ENCODE data around the gene MYLK3.

Gene MYLK3

GRCh38 chr16:46728806-46729205 is 19.3 kb downstream of the MYLK3 start:
- DNase-seq (ENCODE audit: low spot score), result no peak
- in situ Hi-C loops (cut with MboI; ENCODE audit: low pct_unique_long_range_greater_than_20kb, low sequenced_read_pairs, unreplicated experiment), result no loop called here
- TF ChIP-seq CTCF (IDR thresholded peaks at IDR 0.05; ENCODE audit: extremely low read depth, insufficient read depth, missing control alignments), result no peak

DNA sequence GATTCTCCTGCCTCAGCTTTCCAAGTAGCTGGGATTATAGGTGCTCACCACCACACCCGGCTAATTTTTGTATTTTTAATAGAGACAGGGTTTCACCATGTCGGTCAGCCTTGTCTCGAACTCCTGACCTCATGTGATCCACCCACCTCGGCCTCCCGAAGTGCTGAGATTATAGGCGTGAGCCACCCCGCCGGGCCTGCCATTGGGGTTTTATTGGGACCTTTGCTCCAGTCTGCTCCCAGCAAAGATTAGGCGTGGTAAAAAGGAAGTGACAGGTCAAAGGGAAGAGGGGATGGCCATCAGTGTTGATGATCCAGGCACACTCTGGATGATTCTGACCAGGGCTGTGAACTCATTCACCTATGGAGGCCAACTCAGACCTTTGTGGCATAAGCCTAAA is 20.5 kb downstream of the MYLK3 start:
- DNase-seq (ENCODE audit: low spot score), result no peak
- no peak for TF ChIP-seq CTCF (IDR thresholded peaks at IDR 0.05; ENCODE audit: extremely low read depth, insufficient read depth, missing control alignments)
- in situ Hi-C loops (cut with MboI; ENCODE audit: low pct_unique_long_range_greater_than_20kb, low sequenced_read_pairs, unreplicated experiment), result no loop called here

GRCh38 chr16:46727184-46727583 is 21.0 kb downstream of the MYLK3 start:
- TF ChIP-seq CTCF (IDR thresholded peaks at IDR 0.05; ENCODE audit: extremely low read depth, insufficient read depth, missing control alignments), result no peak
- no peak for DNase-seq (ENCODE audit: low spot score)
- in situ Hi-C loops (cut with MboI; ENCODE audit: low pct_unique_long_range_greater_than_20kb, low sequenced_read_pairs, unreplicated experiment), result no loop called here

DNA sequence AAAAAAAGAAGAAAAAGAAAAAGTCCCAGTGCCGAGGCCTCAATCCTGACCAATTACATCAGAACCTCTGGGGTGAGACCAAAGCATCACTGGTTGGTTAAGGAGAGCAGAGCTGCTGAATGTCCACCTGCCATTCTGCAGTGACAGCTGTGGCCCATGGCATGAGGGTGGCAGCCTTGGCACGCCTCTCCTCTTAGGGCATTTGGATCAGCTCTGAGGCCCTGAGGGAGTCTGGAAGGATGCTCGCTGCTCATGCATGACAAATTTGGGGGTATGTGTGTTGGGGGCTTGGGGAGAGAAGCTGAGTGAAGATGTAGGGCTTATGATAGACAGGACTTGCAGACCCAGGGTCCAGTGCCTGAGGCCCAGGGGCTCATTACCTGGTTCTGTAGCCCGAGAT is 26.3 kb downstream of the MYLK3 start:
- in situ Hi-C loops (cut with MboI; ENCODE audit: low pct_unique_long_range_greater_than_20kb, low sequenced_read_pairs, unreplicated experiment), result no loop called here
- no peak for TF ChIP-seq CTCF (IDR thresholded peaks at IDR 0.05; ENCODE audit: extremely low read depth, insufficient read depth, missing control alignments)
- no peak for DNase-seq (ENCODE audit: low spot score)

DNA sequence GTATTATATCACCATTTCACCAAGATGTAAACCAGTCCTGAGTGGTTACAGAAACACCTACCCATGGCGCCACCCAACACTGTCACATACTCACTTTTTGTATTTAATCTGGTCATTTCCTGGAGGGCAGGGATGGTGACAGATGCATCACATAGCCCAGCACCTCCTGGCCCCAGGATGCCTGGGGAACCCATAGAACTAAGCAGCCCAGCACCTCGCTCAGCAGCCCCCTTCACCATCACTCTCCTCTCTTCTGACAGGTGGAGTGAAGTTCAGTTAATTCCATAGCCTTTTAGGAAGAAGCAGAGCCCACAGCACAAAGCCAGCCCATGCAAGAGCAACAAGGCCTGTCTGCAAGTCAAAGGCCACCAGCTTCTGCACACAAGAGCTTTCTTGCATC is 27.5 kb downstream of the MYLK3 start:
- no peak for DNase-seq (ENCODE audit: low spot score)
- TF ChIP-seq CTCF (IDR thresholded peaks at IDR 0.05; ENCODE audit: extremely low read depth, insufficient read depth, missing control alignments), result no peak
- in situ Hi-C loops (cut with MboI; ENCODE audit: low pct_unique_long_range_greater_than_20kb, low sequenced_read_pairs, unreplicated experiment), result no loop called here

GRCh38 chr16:46719528-46719927 is 28.6 kb downstream of the MYLK3 start:
- TF ChIP-seq CTCF (IDR thresholded peaks at IDR 0.05; ENCODE audit: extremely low read depth, insufficient read depth, missing control alignments), result no peak
- in situ Hi-C loops (cut with MboI; ENCODE audit: low pct_unique_long_range_greater_than_20kb, low sequenced_read_pairs, unreplicated experiment), result no loop called here
- DNase-seq (ENCODE audit: low spot score), result no peak

DNA sequence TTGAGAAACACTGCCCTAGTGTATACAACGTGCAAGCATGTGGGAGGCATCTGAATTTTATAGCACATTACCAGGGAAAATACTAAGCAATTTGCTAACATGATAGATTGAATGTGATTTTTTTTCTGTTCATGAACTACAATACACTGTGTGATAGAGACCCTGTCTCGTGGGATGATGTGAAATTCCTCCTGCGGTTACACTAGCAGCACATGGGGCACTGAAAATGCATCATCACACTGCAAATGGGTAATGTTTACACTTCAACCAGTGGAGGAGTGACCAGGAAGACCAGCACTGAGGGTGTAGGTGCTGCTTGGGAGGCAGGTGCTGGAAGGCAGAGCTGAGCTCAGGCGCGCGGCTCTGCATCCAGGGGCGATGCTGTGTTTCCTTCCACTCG is 29.9 kb downstream of the MYLK3 start:
- TF ChIP-seq CTCF (IDR thresholded peaks at IDR 0.05; ENCODE audit: extremely low read depth, insufficient read depth, missing control alignments), result no peak
- in situ Hi-C loops (cut with MboI; ENCODE audit: low pct_unique_long_range_greater_than_20kb, low sequenced_read_pairs, unreplicated experiment), result no loop called here
- no peak for DNase-seq (ENCODE audit: low spot score)

Measured in GM13977 (cell line).